ENCODE data around the gene HRH4. TPM values are rescaled to one million over a fixed set of nuclear protein-coding genes. Genes with fewer than 3 reads are reported as not detected.

HRH4 gene
- total RNA-seq, 1 donor, result under 0.01 TPM

GRCh38 chr18:24479371-24479770, 18.9 kb downstream of the HRH4 start:
- no peak overlapping the region for H3K4me2 ChIP-seq (ENCODE audit: insufficient read depth, low read length)
- no peaks in the 10 kb centered on the region for H4K20me1 ChIP-seq (ENCODE audit: insufficient read depth, low read length)
- no peak for TF ChIP-seq CTCF (IDR thresholded peaks at IDR 0.05; ENCODE audit: extremely low read depth, low read depth, low read length)
- no peak for DNase-seq (ENCODE audit: insufficient read length, low spot score, missing footprints)
- no peak overlapping the region for H2AFZ ChIP-seq (ENCODE audit: low read length)
- no peaks in the 10 kb centered on the region for H3K9me3 ChIP-seq (ENCODE audit: low read depth, low read length)
- H3K27ac ChIP-seq (ENCODE audit: low read depth, low read length), result no peak overlapping the region
- no peaks in the 10 kb centered on the region for H3K27me3 ChIP-seq (ENCODE audit: insufficient read depth, low read length)
- no peak overlapping the region for H3K4me3 ChIP-seq (ENCODE audit: insufficient read depth, low read length)
- no peaks in the 10 kb centered on the region for H3K36me3 ChIP-seq (ENCODE audit: insufficient read depth, low read length)
- H3K79me2 ChIP-seq (ENCODE audit: insufficient read depth, low read length), result no peaks in the 10 kb centered on the region
- H3K4me1 ChIP-seq (ENCODE audit: insufficient read depth, low read length), result no peaks in the 10 kb centered on the region

GRCh38 chr18:24482821-24483220, 22.4 kb downstream of the HRH4 start:
- H3K4me3 ChIP-seq (ENCODE audit: insufficient read depth, low read length), result no peak overlapping the region
- no peak overlapping the region for H2AFZ ChIP-seq (ENCODE audit: low read length)
- no peaks in the 10 kb centered on the region for H3K79me2 ChIP-seq (ENCODE audit: insufficient read depth, low read length)
- H3K4me1 ChIP-seq (ENCODE audit: insufficient read depth, low read length), result no peaks in the 10 kb centered on the region
- H4K20me1 ChIP-seq (ENCODE audit: insufficient read depth, low read length), result no peaks in the 10 kb centered on the region
- no peak overlapping the region for H3K27ac ChIP-seq (ENCODE audit: low read depth, low read length)
- no peaks in the 10 kb centered on the region for H3K36me3 ChIP-seq (ENCODE audit: insufficient read depth, low read length)
- H3K27me3 ChIP-seq (ENCODE audit: insufficient read depth, low read length), result no peaks in the 10 kb centered on the region
- no peaks in the 10 kb centered on the region for H3K9me3 ChIP-seq (ENCODE audit: low read depth, low read length)
- DNase-seq (ENCODE audit: insufficient read length, low spot score, missing footprints), result no peak
- TF ChIP-seq CTCF (IDR thresholded peaks at IDR 0.05; ENCODE audit: extremely low read depth, low read depth, low read length), result no peak
- no peak overlapping the region for H3K4me2 ChIP-seq (ENCODE audit: insufficient read depth, low read length)

- Histone ChIP-seq H3K9me3 (ENCODE audit: low read depth, low read length) (no peaks in the 10 kb centered on the region), H3K79me2 (ENCODE audit: insufficient read depth, low read length) (no peaks in the 10 kb centered on the region), H3K4me2 (ENCODE audit: insufficient read depth, low read length) (no peak overlapping the region), H4K20me1 (ENCODE audit: insufficient read depth, low read length) (no peaks in the 10 kb centered on the region), H3K27me3 (ENCODE audit: insufficient read depth, low read length) (no peaks in the 10 kb centered on the region), H3K36me3 (ENCODE audit: insufficient read depth, low read length) (no peaks in the 10 kb centered on the region), H3K4me3 (ENCODE audit: insufficient read depth, low read length) (no peak overlapping the region), H3K27ac (ENCODE audit: low read depth, low read length) (no peak overlapping the region), H3K4me1 (ENCODE audit: insufficient read depth, low read length) (no peaks in the 10 kb centered on the region), H2AFZ (ENCODE audit: low read length) (no peak overlapping the region)
- no peak for DNase-seq (ENCODE audit: insufficient read length, low spot score, missing footprints)
- TF ChIP-seq CTCF (IDR thresholded peaks at IDR 0.05; ENCODE audit: extremely low read depth, low read depth, low read length), result no peak
These were observed 25.2 kb downstream of the HRH4 start for GRCh38 chr18:24485681-24486080.

GRCh38 chr18:24486684-24487083, 26.2 kb downstream of the HRH4 start:
- Histone ChIP-seq H4K20me1 (ENCODE audit: insufficient read depth, low read length) (no peaks in the 10 kb centered on the region), H3K79me2 (ENCODE audit: insufficient read depth, low read length) (no peaks in the 10 kb centered on the region), H3K4me3 (ENCODE audit: insufficient read depth, low read length) (no peak overlapping the region), H3K27ac (ENCODE audit: low read depth, low read length) (no peak overlapping the region), H3K9me3 (ENCODE audit: low read depth, low read length) (no peaks in the 10 kb centered on the region), H3K36me3 (ENCODE audit: insufficient read depth, low read length) (no peaks in the 10 kb centered on the region), H3K27me3 (ENCODE audit: insufficient read depth, low read length) (no peaks in the 10 kb centered on the region), H3K4me1 (ENCODE audit: insufficient read depth, low read length) (no peaks in the 10 kb centered on the region), H3K4me2 (ENCODE audit: insufficient read depth, low read length) (no peak overlapping the region), H2AFZ (ENCODE audit: low read length) (no peak overlapping the region)
- no peak for TF ChIP-seq CTCF (IDR thresholded peaks at IDR 0.05; ENCODE audit: extremely low read depth, low read depth, low read length)
- no peak for DNase-seq (ENCODE audit: insufficient read length, low spot score, missing footprints)

Data from osteoblast (primary cell).